Heart left ventricle (tissue), 16 donors: ENCODE measurements around the gene CATSPERD. TPM values are rescaled to one million over a fixed set of nuclear protein-coding genes. Genes with fewer than 3 reads are reported as not detected.
"Not testable (repeated sequence)": the region's sequence is repeated elsewhere in the genome, so short reads cannot be mapped to it uniquely, and the experiment has no call there.

Experiments used
- ATAC-seq, 4 donors: fragments of 200-7000 bp; cut with Tn5 transposase; one replicate each; pipeline ENCODE4 v1.9.1; 2020 to 2022; ENCODE audit warnings: moderate library complexity in 4 of 4, mild to moderate bottlenecking in 3 of 4, moderate number of reproducible peaks in 1 of 4
- DNase-seq, 5 donors: peaks; one replicate each; pipeline ENCODE4 v3.0.0-alpha.2; 2020
- H3K27ac ChIP-seq, 12 donors: fragments of 200-600 bp; sonication (generic) in 4 of 12; one replicate each; pipeline versions ENCODE4 v1.5.0 to v1.8.0; 2016 to 2022; ENCODE audit warnings: mild to moderate bottlenecking in 2 of 12
- H3K27me3 ChIP-seq, 9 donors: fragments of 200-600 bp; sonication (generic) in 2 of 9; one replicate each; pipeline versions ENCODE4 v1.5.1 to v1.8.0; 2016 to 2022; ENCODE audit warnings: mild to moderate bottlenecking in 3 of 9
- H3K36me3 ChIP-seq, 9 donors: fragments of 200-600 bp; sonication (generic) in 2 of 9; one replicate each; pipeline versions ENCODE4 v1.5.0 to v1.8.0; 2018 to 2022; ENCODE audit warnings: mild to moderate bottlenecking in 2 of 9
- H3K4me1 ChIP-seq, 12 donors: fragments of 200-600 bp; sonication (generic) in 4 of 12; one replicate each; pipeline versions ENCODE4 v1.5.0 to v1.8.0; 2016 to 2022; ENCODE audit warnings: mild to moderate bottlenecking in 3 of 12
- H3K4me3 ChIP-seq, 12 donors: fragments of 200-600 bp; sonication (generic) in 4 of 12; one replicate each; pipeline versions ENCODE4 v1.5.0 to v1.8.0; 2017 to 2022; ENCODE audit warnings: mild to moderate bottlenecking in 9 of 12, moderate library complexity in 4 of 12
- H3K9me3 ChIP-seq, 12 donors: fragments of 200-600 bp; sonication (generic) in 4 of 12; one replicate each; pipeline versions ENCODE4 v1.5.0 to v1.8.0; 2016 to 2022; ENCODE audit warnings: mild to moderate bottlenecking in 1 of 12
- POLR2A ChIP-seq, 2 donors: fragments of 450-650 bp; IDR thresholded peaks; one replicate each; pipeline ENCODE4 v1.6.1; 2017; ENCODE audit warnings: antibody characterized with exemption in 2 of 2, mild to moderate bottlenecking in 2 of 2, moderate library complexity in 2 of 2
- WGBS, 4 donors: extraction: QIAGEN DNeasy Blood & Tissue Kit in 2 of 4; methylation state at CpG; one replicate each; pipeline versions ENCODE4 v1.1.5 to v1.1.7; 2013 to 2018; 5-methylcytosine and 5-hydroxymethylcytosine counted together
- intact Hi-C, 10 donors: fragments of 100-400 bp; cut with DNase I; formaldehyde crosslinking; loops; one replicate each; pipeline versions ENCODE4 v1.11.1 to v1.14.2; 2022
- polyA plus RNA-seq, 2 donors: library from polyadenylated mRNA; stranded (reverse); fragments of 200-250 nt; gene quantifications; one replicate each; pipeline ENCODE4 v1.2.3, GENCODE V29; 2013
- total RNA-seq, 9 donors: library from RNA; depleted of rRNA in 2 of 9; stranded (reverse); fragments of >200 nt in 2 of 9; fragmentation: NEBNext Ultra II Directional in 3 of 9; extraction: Animal tissue kit (Norgen Biotek cat#: 25700) in 3 of 9; gene quantifications; one replicate each; pipeline versions ENCODE4 v1.1.0 to v1.2.4, GENCODE V29; 2016 to 2023
- TF ChIP-seq, protein P1 (sequence below), 12 donors: fragments of 200-600 bp; sonication (generic) in 4 of 12; IDR thresholded peaks; one replicate each; pipeline versions ENCODE4 v1.5.0 to v1.8.0; 2018 to 2022; ENCODE audit warnings: antibody characterized with exemption in 12 of 12, mild to moderate bottlenecking in 5 of 12
- donor health status: ischemic (EF 13 %, LVEDD 7.1; RV severe dilation, severe dysfunction).
- donor health status: healthy with polysubstance abuse.
- donor health status: DM: no; HTN: yes; CAD: no.
- donor health status: DM: no; HTN: no; CAD: no.
- donor health status: ischemic (EF 25% LVEDD 6.9; RV normal size, moderate dysfunction).
- donor health status: ischemic (EF 25% LVEDD 5.7; RV mildly dilated, moderate dysfunction).
- donor health status: healthy.
- donor health status: DM: yes; HTN: yes; CAD: no.
- donor health status: ischemic (EF 35%, LVEDD 5.7; RV mildly dilated, moderate dysfunction).
- donor health status: nonischemic (EF 11% LVEDD 7.7; RV severe dilation, severe dysfunction).
- donor health status: DM: yes; HTN: yes; CAD: no.
- donor health status: PGD.
- donor health status: ischemic (EF 29% LVEDD 5.4; RV normal size, mild dysfunction).
- donor health status: nonischemic (EF 23%, LVEDD 6.1; RV moderate dilation, normal function).

Gene CATSPERD
- total and polyA plus RNA-seq, 11 donors: not detected

DNA sequence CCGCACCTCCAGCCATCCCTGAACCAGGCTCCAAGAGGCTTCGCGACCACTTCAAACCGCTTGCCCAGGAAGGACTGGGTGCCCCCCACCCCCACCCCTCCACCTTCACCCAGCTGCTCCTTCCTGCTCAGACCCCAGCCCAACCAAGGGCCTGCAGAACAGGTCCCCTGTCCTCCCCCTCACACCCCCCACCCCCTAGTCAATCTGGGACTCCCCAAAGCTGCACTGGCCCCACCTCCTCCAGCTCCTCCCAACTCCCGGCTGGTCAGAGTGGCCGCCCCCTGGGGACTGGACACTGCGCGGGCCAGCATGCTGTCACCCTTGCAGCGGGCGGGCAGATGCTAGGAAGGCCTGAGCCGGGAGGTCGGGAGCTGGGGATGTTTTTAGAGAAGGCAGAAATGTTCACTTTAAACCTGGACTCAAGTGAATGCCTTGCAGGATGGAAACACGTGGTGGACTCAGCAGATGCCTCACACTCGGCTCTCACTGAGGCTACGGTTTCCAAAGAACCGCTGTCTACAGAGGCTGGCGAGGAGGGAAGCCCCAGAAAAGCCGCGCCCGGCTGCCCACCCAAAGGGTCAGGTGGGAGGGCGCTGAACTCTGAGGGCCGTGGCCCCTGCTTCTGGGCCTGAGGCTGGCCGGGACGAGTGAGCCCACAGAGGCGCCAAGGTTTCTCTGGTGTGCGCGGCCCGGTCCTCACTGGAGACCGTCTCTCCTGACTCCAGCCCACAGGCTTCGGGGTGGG lies 22.4 kb upstream of the CATSPERD start:
- H3K4me3 ChIP-seq: no peak overlapping the region
- DNase-seq: peak in 1 of 5 donors; percentile 49
- no peak overlapping the region for H3K27ac ChIP-seq
- no peaks in the 10 kb centered on the region for H3K27me3 ChIP-seq
- H3K36me3 ChIP-seq: peaks cover 0 to 84% (median 74%) of the 10 kb centered on the region in 9 donors
- WGBS, 4 donors: 77 to 89% (median 82%) methylated on average over 21 to 30 of the region's 30 CpGs
- peak in 2 of 4 donors; percentile 1 to 2 for ATAC-seq
- peaks cover 0 to 9% (median under 1%) of the 10 kb centered on the region in 12 donors for H3K4me1 ChIP-seq
- H3K9me3 ChIP-seq: no peaks in the 10 kb centered on the region
- TF ChIP-seq, protein P1, sequence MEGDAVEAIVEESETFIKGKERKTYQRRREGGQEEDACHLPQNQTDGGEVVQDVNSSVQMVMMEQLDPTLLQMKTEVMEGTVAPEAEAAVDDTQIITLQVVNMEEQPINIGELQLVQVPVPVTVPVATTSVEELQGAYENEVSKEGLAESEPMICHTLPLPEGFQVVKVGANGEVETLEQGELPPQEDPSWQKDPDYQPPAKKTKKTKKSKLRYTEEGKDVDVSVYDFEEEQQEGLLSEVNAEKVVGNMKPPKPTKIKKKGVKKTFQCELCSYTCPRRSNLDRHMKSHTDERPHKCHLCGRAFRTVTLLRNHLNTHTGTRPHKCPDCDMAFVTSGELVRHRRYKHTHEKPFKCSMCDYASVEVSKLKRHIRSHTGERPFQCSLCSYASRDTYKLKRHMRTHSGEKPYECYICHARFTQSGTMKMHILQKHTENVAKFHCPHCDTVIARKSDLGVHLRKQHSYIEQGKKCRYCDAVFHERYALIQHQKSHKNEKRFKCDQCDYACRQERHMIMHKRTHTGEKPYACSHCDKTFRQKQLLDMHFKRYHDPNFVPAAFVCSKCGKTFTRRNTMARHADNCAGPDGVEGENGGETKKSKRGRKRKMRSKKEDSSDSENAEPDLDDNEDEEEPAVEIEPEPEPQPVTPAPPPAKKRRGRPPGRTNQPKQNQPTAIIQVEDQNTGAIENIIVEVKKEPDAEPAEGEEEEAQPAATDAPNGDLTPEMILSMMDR (IDR thresholded peaks at IDR 0.05): no peak
- intact Hi-C loops: no loop called here

DNA sequence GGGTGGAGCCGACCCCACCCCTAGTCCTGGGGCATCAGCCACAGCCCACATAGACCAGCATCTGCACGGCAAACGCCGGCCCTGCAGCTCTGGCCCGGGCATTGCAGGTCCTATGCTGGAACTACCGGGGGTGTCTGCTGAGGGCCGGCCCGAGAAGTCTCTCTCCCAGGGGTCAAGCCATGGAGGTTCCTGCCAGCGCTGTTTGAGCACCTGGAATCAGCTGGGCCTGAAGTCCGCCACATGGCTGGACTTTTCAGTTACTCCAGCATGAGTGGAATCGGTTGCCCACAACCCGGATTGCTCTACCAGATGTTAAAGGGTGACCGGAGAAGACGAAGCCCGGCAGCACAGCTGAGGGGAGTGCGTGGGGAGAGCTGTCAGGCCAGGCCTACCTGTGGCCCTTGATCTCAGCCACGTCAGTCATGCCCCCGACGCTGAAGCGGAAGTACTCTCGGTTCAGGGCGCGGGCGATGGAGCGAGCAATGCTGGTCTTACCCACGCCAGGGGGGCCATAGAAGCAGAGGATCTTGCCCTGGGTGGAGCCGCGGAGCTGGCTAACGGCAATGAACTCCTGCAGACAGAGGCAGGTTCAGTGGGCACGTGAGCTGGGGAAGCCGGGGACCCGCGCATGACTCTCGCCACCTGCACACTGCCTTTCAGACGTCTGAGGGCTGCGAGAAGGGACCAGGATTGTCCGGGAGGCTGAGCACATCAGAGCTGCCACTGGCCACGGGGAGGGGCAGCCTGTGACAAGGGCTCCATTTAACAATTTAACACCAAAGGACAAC lies 21.6 kb upstream of the CATSPERD start:
- no peak for DNase-seq
- no peak for TF ChIP-seq POLR2A (IDR thresholded peaks at IDR 0.05)
- TF ChIP-seq, protein P1 (IDR thresholded peaks at IDR 0.05): no peak
- Histone ChIP-seq H3K36me3 (peaks cover under 1 to 84% (median 74%) of the 10 kb centered on the region in 9 donors), H3K27me3 (no peaks in the 10 kb centered on the region), H3K27ac (no peak overlapping the region), H3K4me1 (peaks cover 0 to 1% (median 0%) of the 10 kb centered on the region in 12 donors), H3K4me3 (no peak overlapping the region), H3K9me3 (no peaks in the 10 kb centered on the region)
- WGBS, 4 donors: 90 to 94% (median 92%) methylated on average over 33 to 38 of the region's 38 CpGs
- ATAC-seq: peak in 2 of 4 donors; percentile 2 to 7
- intact Hi-C loops: no loop called here

DNA sequence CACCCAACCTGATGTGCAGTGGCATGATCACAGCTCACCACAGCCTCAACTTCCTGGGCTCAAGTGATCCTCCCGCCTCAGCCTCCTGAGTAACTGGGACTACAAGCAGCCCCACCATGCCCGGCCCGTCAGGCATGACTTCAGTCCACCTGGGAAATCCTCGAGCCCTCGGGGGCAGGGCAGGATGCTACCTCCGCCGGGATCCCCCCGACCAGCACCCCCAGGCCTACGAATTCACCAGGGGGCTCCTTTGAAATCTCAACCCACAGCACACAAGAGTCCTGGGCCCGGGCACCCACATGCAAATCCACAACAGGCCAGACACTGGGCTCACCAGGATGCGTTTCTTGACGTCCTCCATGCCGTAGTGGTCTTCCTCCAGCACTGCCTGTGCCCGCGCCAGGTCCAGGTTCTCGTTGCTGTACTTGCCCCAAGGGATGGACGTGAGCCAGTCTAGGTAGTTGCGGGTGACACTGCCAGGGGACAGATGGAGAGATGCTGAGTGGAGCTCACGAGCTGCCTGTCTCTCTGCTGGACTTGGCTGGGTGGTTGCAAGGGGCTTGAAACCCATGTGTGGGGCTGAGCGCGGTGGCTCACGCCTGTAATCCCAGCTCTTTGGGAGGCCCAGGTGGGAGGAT lies 19.9 kb upstream of the CATSPERD start:
- H3K4me3 ChIP-seq: no peak overlapping the region
- DNase-seq (no peak), ATAC-seq (no peak)
- H3K36me3 ChIP-seq: peaks cover 6 to 84% (median 74%) of the 10 kb centered on the region in 9 donors
- TF ChIP-seq, protein P1 (IDR thresholded peaks at IDR 0.05): no peak
- no peak for TF ChIP-seq POLR2A (IDR thresholded peaks at IDR 0.05)
- intact Hi-C loops: no loop called here
- no peaks in the 10 kb centered on the region for H3K9me3 ChIP-seq
- H3K4me1 ChIP-seq: no peaks in the 10 kb centered on the region
- 94 to 96% (median 95%) methylated on average over 15 to 22 of the region's 22 CpGs for WGBS, 4 donors
- no peaks in the 10 kb centered on the region for H3K27me3 ChIP-seq
- H3K27ac ChIP-seq: no peak overlapping the region

DNA sequence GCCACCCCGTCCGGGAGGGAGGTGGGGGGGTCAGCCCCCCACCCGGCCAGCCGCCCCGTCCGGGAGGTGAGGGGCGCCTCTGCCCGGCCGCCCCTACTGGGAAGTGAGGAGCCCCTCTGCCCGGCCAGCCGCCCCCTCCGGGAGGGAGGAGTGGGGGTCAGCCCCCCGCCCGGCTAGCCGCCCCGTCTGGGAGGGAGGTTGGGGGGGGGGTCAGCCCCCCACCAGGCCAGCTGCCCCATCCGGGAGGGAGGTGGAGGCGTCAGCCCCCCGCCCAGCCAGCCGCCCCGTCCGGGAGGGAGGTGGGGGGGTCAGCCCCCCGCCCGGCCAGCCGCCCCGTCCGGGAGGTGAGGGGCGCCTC lies 18.4 kb upstream of the CATSPERD start:
- peaks cover 6 to 84% (median 74%) of the 10 kb centered on the region in 9 donors for H3K36me3 ChIP-seq
- ATAC-seq, H3K4me3 ChIP-seq, intact Hi-C loops, H3K4me1 ChIP-seq, H3K27me3 ChIP-seq, H3K9me3 ChIP-seq, H3K27ac ChIP-seq, DNase-seq: not testable (repeated sequence)
- WGBS, 4 donors: 90 to 100% (median 94%) methylated on average over 3 to 19 of the region's 28 CpGs
